ENCODE measurements around the gene UGGT1. TPM values are rescaled to one million over a fixed set of nuclear protein-coding genes. Genes with fewer than 3 reads are reported as not detected.

UGGT1 gene
- total and polyA plus RNA-seq, 9 of the 15 experiments (the other 6 are each of a cell fraction or from before 2014, with no cell fraction given) = 5.1 to 56.4 (median 37.9) TPM

GRCh38 chr2:128162266-128162665, 71.3 kb downstream of the UGGT1 start:
- DNase-seq (ENCODE audit: extremely low read depth in 1 of 4, low spot score in 3 of 4) = no peak
- Histone ChIP-seq H3K9ac (ENCODE audit: insufficient read depth in 1 of 2, low read depth in 2 of 2, low read length in 2 of 2) (no peak overlapping the region), H2AFZ (ENCODE audit: low read depth, low read length) (no peak overlapping the region), H3K9me1 (ENCODE audit: control insufficient read depth, insufficient read depth, low read length) (no peaks in the 10 kb centered on the region), H3K4me3 (no peak overlapping the region), H3K27ac (ENCODE audit: extremely low read depth, low read depth, low read length) (no peak overlapping the region), H4K20me1 (replicated peaks; ENCODE audit: control insufficient read depth, insufficient read depth, low read length) (no peaks in the 10 kb centered on the region; the same call in 1 of the 2 replicates), H3K4me2 (ENCODE audit: insufficient read depth, low read length) (no peak overlapping the region), H3K36me3 (ENCODE audit: control insufficient read depth, insufficient read depth, low read length) (peaks cover 87% of the 10 kb centered on the region), H3K9me3 (replicated peaks; ENCODE audit: control insufficient read depth, insufficient read depth, low read depth, low read length) (no peaks in the 10 kb centered on the region), H3K79me2 (ENCODE audit: control insufficient read depth, insufficient read depth, low read length) (no peaks in the 10 kb centered on the region), H3K27me3 (ENCODE audit: control insufficient read depth in 2 of 2, insufficient read depth in 2 of 2, low read length in 2 of 2) (no peaks in the 10 kb centered on the region), H3K4me1 (replicated peaks in 1 of 2; ENCODE audit: control insufficient read depth in 2 of 2, insufficient read depth in 2 of 2, low read length in 2 of 2) (no peaks in the 10 kb centered on the region)
- FAIRE-seq = no peak
- ATAC-seq = no peak
- no TSS peak for BruUV-seq (replicated peaks)
- POLR2A ChIA-PET = no interaction called here
- intact Hi-C loops (cut with micrococcal nuclease) (no loop called here), in situ Hi-C loops (cut with MboI) (no loop called here)
- WGBS (ENCODE audit: insufficient coverage, low coverage, missing lambda C conversion rate) = 100% methylated on average over 2 of the region's 2 CpGs
- CTCF ChIA-PET (ENCODE audit: low intra/inter-chr PET ratio) = no interaction called here
- no peak for TF ChIP-seq MLLT1 (IDR thresholded peaks at IDR 0.05)
- no peak for TF ChIP-seq FOS (IDR thresholded peaks at IDR 0.05; ENCODE audit: extremely low read depth, insufficient read length)
- no peak for TF ChIP-seq FOXK2 (conservative IDR thresholded peaks at IDR 0.05 in 1 of 2, IDR thresholded peaks at IDR 0.05 in 1 of 2; ENCODE audit: low read depth in 2 of 2)
- no peak for TF ChIP-seq RNF219 (CRISPR knock-in tag; IDR thresholded peaks at IDR 0.05)
- TF ChIP-seq CHD1 (IDR thresholded peaks at IDR 0.05; ENCODE audit: low read length) = no peak
- TF ChIP-seq FOXP1 (CRISPR knock-in tag; IDR thresholded peaks at IDR 0.05) = no peak
- no peak for TF ChIP-seq CREM (IDR thresholded peaks at IDR 0.05; ENCODE audit: low read depth)
- no peak for TF ChIP-seq ATF4 (CRISPR knock-in tag; IDR thresholded peaks at IDR 0.05)
- no peak for TF ChIP-seq HOXB6 (CRISPR knock-in tag; IDR thresholded peaks at IDR 0.05; ENCODE audit: borderline replicate concordance)
- TF ChIP-seq DMBX1 (CRISPR knock-in tag; IDR thresholded peaks at IDR 0.05; ENCODE audit: borderline replicate concordance) = no peak
- TF ChIP-seq MYC (IDR thresholded peaks at IDR 0.05; ENCODE audit: low read depth, low read length) = no peak
- no peak for TF ChIP-seq MYC (CRISPR knock-in tag; IDR thresholded peaks at IDR 0.05; ENCODE audit: borderline replicate concordance, low read depth)
- no peak for TF ChIP-seq SRSF3 (IDR thresholded peaks at IDR 0.05; ENCODE audit: insufficient read depth, low read length)
